Activated CD8-positive, alpha-beta memory T cell treated with anti-CD3 and anti-CD28 coated beads, Interleukin-2, amount 50 U/mL, for 4 hours (primary cell): ENCODE measurements around the gene FBXL5.
"Not testable (repeated sequence)": the region's sequence is repeated elsewhere in the genome, so short reads cannot be mapped to it uniquely, and the experiment has no call there.

Experiments used
- DNase-seq: peaks from one replicate; pipeline ENCODE4 v3.0.0-alpha.2; 2020

The FBXL5 gene

GRCh38 chr4:15638418-15638817 lies 16.7 kb downstream of the FBXL5 start:
- DNase-seq, result no peak

GRCh38 chr4:15636818-15637217 lies 18.3 kb downstream of the FBXL5 start:
- no peak for DNase-seq

GRCh38 chr4:15617407-15617806 lies 37.8 kb downstream of the FBXL5 start:
- DNase-seq, result not testable (repeated sequence)

- not testable (repeated sequence) for DNase-seq
Observed at GRCh38 chr4:15614891-15615290, 40.3 kb downstream of the FBXL5 start.

GRCh38 chr4:15612136-15612535 lies 43.0 kb downstream of the FBXL5 start:
- no peak for DNase-seq

GRCh38 chr4:15610855-15611254 lies 44.3 kb downstream of the FBXL5 start:
- DNase-seq, result no peak

- DNase-seq, result no peak
Observed at GRCh38 chr4:15605537-15605936, 49.6 kb downstream of the FBXL5 start.

- DNase-seq, result no peak
Observed at GRCh38 chr4:15601862-15602261, 53.3 kb downstream of the FBXL5 start.

- DNase-seq, result no peak
Observed at GRCh38 chr4:15600176-15600575, 55.0 kb downstream of the FBXL5 start.

GRCh38 chr4:15598644-15599043 lies 56.5 kb downstream of the FBXL5 start:
- no peak for DNase-seq

GRCh38 chr4:15592799-15593198 lies 62.4 kb downstream of the FBXL5 start:
- no peak for DNase-seq

- no peak for DNase-seq
Observed at GRCh38 chr4:15587649-15588048, 67.5 kb downstream of the FBXL5 start.

GRCh38 chr4:15586066-15586465 lies 69.1 kb downstream of the FBXL5 start:
- no peak for DNase-seq

- DNase-seq, result no peak
Observed at GRCh38 chr4:15585331-15585730, 69.8 kb downstream of the FBXL5 start.

- DNase-seq, result no peak
Observed at GRCh38 chr4:15584785-15585184, 70.4 kb downstream of the FBXL5 start.

GRCh38 chr4:15577508-15577907 lies 77.6 kb downstream of the FBXL5 start:
- no peak for DNase-seq

GRCh38 chr4:15575966-15576365 lies 79.2 kb downstream of the FBXL5 start:
- DNase-seq, result no peak

GRCh38 chr4:15569746-15570145 lies 85.4 kb downstream of the FBXL5 start:
- DNase-seq, result no peak

GRCh38 chr4:15568821-15569220 lies 86.3 kb downstream of the FBXL5 start:
- DNase-seq, result no peak

GRCh38 chr4:15563871-15564270 lies 91.3 kb downstream of the FBXL5 start:
- DNase-seq, result no peak

GRCh38 chr4:15562623-15563022 lies 92.5 kb downstream of the FBXL5 start:
- DNase-seq, result no peak

GRCh38 chr4:15562114-15562513 lies 93.0 kb downstream of the FBXL5 start:
- DNase-seq, result no peak

GRCh38 chr4:15558561-15558960 lies 96.6 kb downstream of the FBXL5 start:
- no peak for DNase-seq

- no peak for DNase-seq
Observed at GRCh38 chr4:15557786-15558550, 97.2 kb downstream of the FBXL5 start.

GRCh38 chr4:15556511-15557092 lies 98.6 kb downstream of the FBXL5 start:
- DNase-seq, result no peak
